Activated CD8-positive, alpha-beta memory T cell treated with anti-CD3 and anti-CD28 coated beads, Interleukin-2, amount 50 U/mL, for 24 hours (primary cell): ENCODE results near the gene FMN1.

Experiments
- DNase-seq: peaks from one replicate; pipeline ENCODE4 v3.0.0-alpha.2; 2020; ENCODE audit errors: extremely low read depth

Gene FMN1

GRCh38 chr15:32766101-32766500 lies 428.4 kb downstream of the FMN1 start:
- no peak for DNase-seq

GRCh38 chr15:32765236-32765635 lies 429.3 kb downstream of the FMN1 start:
- DNase-seq, result no peak

- DNase-seq, result no peak
These were observed 431.2 kb downstream of the FMN1 start for GRCh38 chr15:32763295-32763694.

GRCh38 chr15:32757426-32757825 lies 437.1 kb downstream of the FMN1 start:
- DNase-seq, result no peak

GRCh38 chr15:32750979-32751378 lies 443.5 kb downstream of the FMN1 start:
- DNase-seq, result no peak

- no peak for DNase-seq
These were observed 446.6 kb downstream of the FMN1 start for GRCh38 chr15:32747921-32748342.

GRCh38 chr15:32746116-32746857 lies 448.2 kb downstream of the FMN1 start:
- no peak for DNase-seq

- DNase-seq, result no peak
These were observed 450.9 kb downstream of the FMN1 start for GRCh38 chr15:32743411-32744140.

GRCh38 chr15:32739522-32740063 lies 454.9 kb downstream of the FMN1 start:
- DNase-seq, result no peak

GRCh38 chr15:32738666-32739065 lies 455.8 kb downstream of the FMN1 start:
- DNase-seq, result no peak

GRCh38 chr15:32737304-32737703 lies 457.2 kb downstream of the FMN1 start:
- no peak for DNase-seq

- no peak for DNase-seq
These were observed 457.8 kb downstream of the FMN1 start for GRCh38 chr15:32736701-32737061.

- no peak for DNase-seq
These were observed 458.4 kb downstream of the FMN1 start for GRCh38 chr15:32735989-32736700.

- no peak for DNase-seq
These were observed 461.2 kb downstream of the FMN1 start for GRCh38 chr15:32733281-32733680.

- no peak for DNase-seq
These were observed 461.8 kb downstream of the FMN1 start for GRCh38 chr15:32732574-32733157.

GRCh38 chr15:32730677-32731654 lies 463.5 kb downstream of the FMN1 start:
- no peak for DNase-seq

GRCh38 chr15:32729700-32730395 lies 464.7 kb downstream of the FMN1 start:
- no peak for DNase-seq

GRCh38 chr15:32723171-32723948 lies 471.2 kb downstream of the FMN1 start:
- no peak for DNase-seq

- no peak for DNase-seq
These were observed 472.4 kb downstream of the FMN1 start for GRCh38 chr15:32722136-32722535.
